GM23338 (cell line): Measurements from ENCODE around the gene INSRR. TPM values are rescaled to one million over a fixed set of nuclear protein-coding genes. Genes with fewer than 3 reads are reported as not detected.

Experiments
- ATAC-seq: fragments of 200-7000 bp; cut with Tn5 transposase; 3 replicates; pipeline ENCODE4 v1.9.1; 2020
- DNase-seq: peaks from one replicate; pipeline ENCODE4 v3.0.0-alpha.2; 2015; ENCODE audit warnings: low spot score
- H2AFZ ChIP-seq: fragments of 200-600 bp; sonication (generic); 2 replicates; pipeline ENCODE4 v1.8.0; 2016; ENCODE audit warnings: antibody characterized with exemption, mild to moderate bottlenecking, moderate library complexity
- H3F3A ChIP-seq: fragments of 200-600 bp; sonication (generic); replicated peaks from 2 replicates; pipeline ENCODE4 v1.8.0; 2017; ENCODE audit warnings: antibody characterized with exemption, mixed run types, low read depth
- H3K27ac ChIP-seq: fragments of 200-600 bp; sonication (generic); 2 replicates; pipeline ENCODE4 v1.6.1; 2016; ENCODE audit warnings: low read depth
- H3K27me3 ChIP-seq: fragments of 200-600 bp; sonication (generic); 2 replicates; pipeline ENCODE4 v1.8.0; 2016; ENCODE audit warnings: mild to moderate bottlenecking, mixed run types, moderate library complexity; ENCODE audit not compliant: insufficient read depth
- H3K36me3 ChIP-seq: fragments of 200-600 bp; sonication (generic); 2 replicates; pipeline ENCODE4 v1.8.0; 2016; ENCODE audit warnings: mild to moderate bottlenecking; ENCODE audit not compliant: insufficient read depth
- H3K4me1 ChIP-seq: fragments of 200-600 bp; sonication (generic); 2 replicates; pipeline ENCODE4 v1.8.0; 2016; ENCODE audit warnings: mild to moderate bottlenecking, moderate library complexity; ENCODE audit not compliant: insufficient read depth
- H3K4me2 ChIP-seq: fragments of 200-600 bp; sonication (generic); 2 replicates; pipeline ENCODE4 v1.7.1; 2017; ENCODE audit warnings: mixed run types
- H3K4me3 ChIP-seq: fragments of 200-600 bp; sonication (generic); 2 replicates; pipeline ENCODE4 v1.6.1; 2016; ENCODE audit warnings: mixed run types
- H3K79me2 ChIP-seq: fragments of 200-600 bp; sonication (generic); replicated peaks from 2 replicates; pipeline ENCODE4 v1.8.0; 2017; ENCODE audit warnings: mild to moderate bottlenecking; ENCODE audit not compliant: insufficient read depth
- H3K9me2 ChIP-seq: fragments of 200-600 bp; sonication (generic); 2 replicates; pipeline ENCODE4 v1.8.0; 2017; ENCODE audit not compliant: insufficient read depth
- H4K20me1 ChIP-seq: fragments of 200-600 bp; sonication (generic); replicated peaks from 2 replicates; pipeline ENCODE4 v1.8.0; 2017; ENCODE audit warnings: mild to moderate bottlenecking; ENCODE audit not compliant: insufficient read depth
- H3K27ac Mint-ChIP-seq: 2 replicates; pipeline ENCODE4 v1.8.0; 2020; ENCODE audit warnings: inconsistent platforms, mild to moderate bottlenecking, moderate library complexity, mixed read lengths
- H3K27me3 Mint-ChIP-seq: 3 replicates; pipeline ENCODE4 v1.8.0; 2022; ENCODE audit warnings: low read depth, mild to moderate bottlenecking, moderate library complexity, mixed read lengths, inconsistent platforms; ENCODE audit not compliant: insufficient read depth, poor library complexity
- H3K36me3 Mint-ChIP-seq: 3 replicates; pipeline ENCODE4 v1.8.0; 2021; ENCODE audit warnings: low read depth, mild to moderate bottlenecking, inconsistent platforms, moderate library complexity, mixed read lengths
- H3K4me1 Mint-ChIP-seq: 3 replicates; pipeline ENCODE4 v1.8.0; 2020; ENCODE audit warnings: mild to moderate bottlenecking, inconsistent platforms, mixed read lengths
- H3K4me3 Mint-ChIP-seq: 3 replicates; pipeline ENCODE4 v1.8.0; 2021; ENCODE audit warnings: moderate library complexity, mild to moderate bottlenecking, inconsistent platforms, mixed read lengths
- H3K9me3 Mint-ChIP-seq: 3 replicates; pipeline ENCODE4 v1.8.0; 2020; ENCODE audit warnings: moderate library complexity, mild to moderate bottlenecking, inconsistent platforms, mixed read lengths
- CREB1 ChIP-seq: fragments of 250-450 bp; sonication (Bioruptor Pico); IDR thresholded peaks from 2 replicates; pipeline ENCODE4 v1.5.0; 2020; ENCODE audit warnings: low read depth, mild to moderate bottlenecking, moderate library complexity
- EZH2 ChIP-seq: fragments of 200-600 bp; sonication (generic); IDR thresholded peaks from one replicate; pipeline ENCODE4 v1.8.0; 2017; ENCODE audit warnings: antibody characterized with exemption, mild to moderate bottlenecking, low read depth; ENCODE audit not compliant: unreplicated experiment
- EZH2phosphoT487 ChIP-seq: fragments of 200-600 bp; sonication (generic); IDR thresholded peaks from one replicate; pipeline ENCODE4 v1.8.1; 2018; ENCODE audit warnings: antibody characterized with exemption; ENCODE audit not compliant: unreplicated experiment
- POLR2AphosphoS5 ChIP-seq: IDR thresholded peaks from 2 replicates; pipeline ENCODE4 v1.6.1; 2016; ENCODE audit warnings: antibody characterized with exemption, low read depth
- STAT1 ChIP-seq: IDR thresholded peaks from one replicate; pipeline ENCODE4 v1.6.1; 2016; ENCODE audit warnings: antibody characterized with exemption; ENCODE audit not compliant: unreplicated experiment
- ZNF114 ChIP-seq: fragments of 250-450 bp; sonication (Bioruptor Pico); IDR thresholded peaks from 2 replicates; pipeline ENCODE4 v1.5.0; 2020; ENCODE audit warnings: mild to moderate bottlenecking, moderate library complexity
- ZNF331 ChIP-seq: fragments of 250-450 bp; sonication (Bioruptor Pico); IDR thresholded peaks from 2 replicates; pipeline ENCODE4 v1.5.0; 2020; ENCODE audit warnings: low read depth, mild to moderate bottlenecking, moderate library complexity
- polyA plus RNA-seq: library from polyadenylated mRNA; unstranded; fragments of >200 nt; fragmentation: Nextera tagmentation; extraction: Ambion mirVana; gene quantifications from 2 replicates; pipeline ENCODE4 v1.2.1, GENCODE V29; 2016
- total RNA-seq: library from RNA; depleted of rRNA; stranded (reverse); fragments of >200 nt; shearing (Covaris generic); gene quantifications from 2 replicates; pipeline ENCODE4 v1.2.3, GENCODE V29; 2014
- TF ChIP-seq, protein P1 (sequence below): IDR thresholded peaks from one replicate; pipeline ENCODE4 v1.6.1; 2018; ENCODE audit warnings: antibody characterized with exemption; ENCODE audit not compliant: unreplicated experiment
- TF ChIP-seq, protein P2 (sequence below), 2 experiments: fragments of 200-600 bp in 1 of 2; sonication (generic) in 1 of 2; conservative IDR thresholded peaks; 2 replicates each; pipeline versions ENCODE4 v1.5.1 to v1.6.1; 2016 to 2017; ENCODE audit warnings: antibody characterized with exemption in 2 of 2, low read depth in 2 of 2, mild to moderate bottlenecking in 2 of 2, moderate library complexity in 1 of 2
- TF ChIP-seq, protein P3 (sequence below): IDR thresholded peaks from 2 replicates; pipeline ENCODE4 v1.6.1; 2016; ENCODE audit warnings: antibody characterized with exemption
- TF ChIP-seq, protein P4 (sequence below): fragments of 250-450 bp; sonication (Bioruptor Pico); IDR thresholded peaks from 2 replicates; pipeline ENCODE4 v1.5.0; 2020; ENCODE audit warnings: mild to moderate bottlenecking, moderate library complexity

INSRR gene
- total and polyA plus RNA-seq, 2 experiments from 2014 or later: not detected

DNA sequence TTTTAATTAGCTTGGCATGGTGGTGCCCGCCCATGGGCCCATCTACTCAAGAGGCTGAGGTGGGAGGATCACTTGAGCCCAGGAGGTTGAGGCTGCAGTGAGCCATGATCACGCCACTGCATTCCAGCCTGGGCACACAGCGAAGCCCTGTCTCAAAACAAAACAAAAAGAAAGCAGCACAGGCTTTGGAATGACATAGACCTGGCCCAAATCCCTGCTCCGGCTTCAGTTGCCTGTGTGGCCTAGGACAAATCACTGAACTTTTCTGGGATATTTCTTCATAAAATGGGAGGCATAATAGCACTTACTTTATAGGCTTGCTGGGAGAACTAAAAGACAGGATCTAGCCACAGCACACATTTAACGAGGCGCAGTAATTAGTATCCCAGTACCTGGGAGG is 37.0 kb upstream of the INSRR start (continued):
- TF ChIP-seq, protein P1, sequence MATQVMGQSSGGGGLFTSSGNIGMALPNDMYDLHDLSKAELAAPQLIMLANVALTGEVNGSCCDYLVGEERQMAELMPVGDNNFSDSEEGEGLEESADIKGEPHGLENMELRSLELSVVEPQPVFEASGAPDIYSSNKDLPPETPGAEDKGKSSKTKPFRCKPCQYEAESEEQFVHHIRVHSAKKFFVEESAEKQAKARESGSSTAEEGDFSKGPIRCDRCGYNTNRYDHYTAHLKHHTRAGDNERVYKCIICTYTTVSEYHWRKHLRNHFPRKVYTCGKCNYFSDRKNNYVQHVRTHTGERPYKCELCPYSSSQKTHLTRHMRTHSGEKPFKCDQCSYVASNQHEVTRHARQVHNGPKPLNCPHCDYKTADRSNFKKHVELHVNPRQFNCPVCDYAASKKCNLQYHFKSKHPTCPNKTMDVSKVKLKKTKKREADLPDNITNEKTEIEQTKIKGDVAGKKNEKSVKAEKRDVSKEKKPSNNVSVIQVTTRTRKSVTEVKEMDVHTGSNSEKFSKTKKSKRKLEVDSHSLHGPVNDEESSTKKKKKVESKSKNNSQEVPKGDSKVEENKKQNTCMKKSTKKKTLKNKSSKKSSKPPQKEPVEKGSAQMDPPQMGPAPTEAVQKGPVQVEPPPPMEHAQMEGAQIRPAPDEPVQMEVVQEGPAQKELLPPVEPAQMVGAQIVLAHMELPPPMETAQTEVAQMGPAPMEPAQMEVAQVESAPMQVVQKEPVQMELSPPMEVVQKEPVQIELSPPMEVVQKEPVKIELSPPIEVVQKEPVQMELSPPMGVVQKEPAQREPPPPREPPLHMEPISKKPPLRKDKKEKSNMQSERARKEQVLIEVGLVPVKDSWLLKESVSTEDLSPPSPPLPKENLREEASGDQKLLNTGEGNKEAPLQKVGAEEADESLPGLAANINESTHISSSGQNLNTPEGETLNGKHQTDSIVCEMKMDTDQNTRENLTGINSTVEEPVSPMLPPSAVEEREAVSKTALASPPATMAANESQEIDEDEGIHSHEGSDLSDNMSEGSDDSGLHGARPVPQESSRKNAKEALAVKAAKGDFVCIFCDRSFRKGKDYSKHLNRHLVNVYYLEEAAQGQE: no peak
- TF ChIP-seq EZH2 (no peak), POLR2AphosphoS5 (no peak), STAT1 (no peak), EZH2phosphoT487 (no peak)
- TF ChIP-seq, protein P2, sequence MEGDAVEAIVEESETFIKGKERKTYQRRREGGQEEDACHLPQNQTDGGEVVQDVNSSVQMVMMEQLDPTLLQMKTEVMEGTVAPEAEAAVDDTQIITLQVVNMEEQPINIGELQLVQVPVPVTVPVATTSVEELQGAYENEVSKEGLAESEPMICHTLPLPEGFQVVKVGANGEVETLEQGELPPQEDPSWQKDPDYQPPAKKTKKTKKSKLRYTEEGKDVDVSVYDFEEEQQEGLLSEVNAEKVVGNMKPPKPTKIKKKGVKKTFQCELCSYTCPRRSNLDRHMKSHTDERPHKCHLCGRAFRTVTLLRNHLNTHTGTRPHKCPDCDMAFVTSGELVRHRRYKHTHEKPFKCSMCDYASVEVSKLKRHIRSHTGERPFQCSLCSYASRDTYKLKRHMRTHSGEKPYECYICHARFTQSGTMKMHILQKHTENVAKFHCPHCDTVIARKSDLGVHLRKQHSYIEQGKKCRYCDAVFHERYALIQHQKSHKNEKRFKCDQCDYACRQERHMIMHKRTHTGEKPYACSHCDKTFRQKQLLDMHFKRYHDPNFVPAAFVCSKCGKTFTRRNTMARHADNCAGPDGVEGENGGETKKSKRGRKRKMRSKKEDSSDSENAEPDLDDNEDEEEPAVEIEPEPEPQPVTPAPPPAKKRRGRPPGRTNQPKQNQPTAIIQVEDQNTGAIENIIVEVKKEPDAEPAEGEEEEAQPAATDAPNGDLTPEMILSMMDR (conservative IDR thresholded peaks at IDR 0.05; ENCODE audit: low read depth in 2 of 2): no peak

DNA sequence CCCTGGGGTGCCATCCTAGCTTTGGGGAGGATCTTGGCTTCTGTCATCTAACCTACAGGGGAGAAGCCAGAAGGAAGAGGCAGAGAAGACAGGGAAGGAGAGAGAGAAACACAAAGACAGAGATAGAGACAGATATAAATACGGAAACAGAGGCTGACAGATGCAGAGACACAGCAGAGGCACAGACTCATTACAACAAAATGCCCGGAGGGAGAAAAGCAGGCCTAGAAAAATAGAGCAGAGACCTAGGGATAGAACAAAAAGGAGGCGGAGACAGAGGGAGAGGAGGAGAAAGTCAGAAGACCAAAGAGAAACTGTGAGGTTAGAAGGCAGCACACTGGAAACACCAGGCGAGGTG is 36.5 kb upstream of the INSRR start:
- Mint-ChIP-seq H3K27ac (no peak overlapping the region), H3K4me3 (no peak overlapping the region; the same call in 2 of the 3 replicates)
- no peak for ATAC-seq
- no peak for TF ChIP-seq CREB1 (CRISPR knock-in tag)
- TF ChIP-seq STAT1: no peak
- TF ChIP-seq, protein P2 (conservative IDR thresholded peaks at IDR 0.05; ENCODE audit: low read depth in 2 of 2): no peak
- TF ChIP-seq, protein P3, sequence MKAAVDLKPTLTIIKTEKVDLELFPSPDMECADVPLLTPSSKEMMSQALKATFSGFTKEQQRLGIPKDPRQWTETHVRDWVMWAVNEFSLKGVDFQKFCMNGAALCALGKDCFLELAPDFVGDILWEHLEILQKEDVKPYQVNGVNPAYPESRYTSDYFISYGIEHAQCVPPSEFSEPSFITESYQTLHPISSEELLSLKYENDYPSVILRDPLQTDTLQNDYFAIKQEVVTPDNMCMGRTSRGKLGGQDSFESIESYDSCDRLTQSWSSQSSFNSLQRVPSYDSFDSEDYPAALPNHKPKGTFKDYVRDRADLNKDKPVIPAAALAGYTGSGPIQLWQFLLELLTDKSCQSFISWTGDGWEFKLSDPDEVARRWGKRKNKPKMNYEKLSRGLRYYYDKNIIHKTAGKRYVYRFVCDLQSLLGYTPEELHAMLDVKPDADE: no peak
- no peak for TF ChIP-seq ZNF331 (CRISPR knock-in tag)
- TF ChIP-seq, protein P4, sequence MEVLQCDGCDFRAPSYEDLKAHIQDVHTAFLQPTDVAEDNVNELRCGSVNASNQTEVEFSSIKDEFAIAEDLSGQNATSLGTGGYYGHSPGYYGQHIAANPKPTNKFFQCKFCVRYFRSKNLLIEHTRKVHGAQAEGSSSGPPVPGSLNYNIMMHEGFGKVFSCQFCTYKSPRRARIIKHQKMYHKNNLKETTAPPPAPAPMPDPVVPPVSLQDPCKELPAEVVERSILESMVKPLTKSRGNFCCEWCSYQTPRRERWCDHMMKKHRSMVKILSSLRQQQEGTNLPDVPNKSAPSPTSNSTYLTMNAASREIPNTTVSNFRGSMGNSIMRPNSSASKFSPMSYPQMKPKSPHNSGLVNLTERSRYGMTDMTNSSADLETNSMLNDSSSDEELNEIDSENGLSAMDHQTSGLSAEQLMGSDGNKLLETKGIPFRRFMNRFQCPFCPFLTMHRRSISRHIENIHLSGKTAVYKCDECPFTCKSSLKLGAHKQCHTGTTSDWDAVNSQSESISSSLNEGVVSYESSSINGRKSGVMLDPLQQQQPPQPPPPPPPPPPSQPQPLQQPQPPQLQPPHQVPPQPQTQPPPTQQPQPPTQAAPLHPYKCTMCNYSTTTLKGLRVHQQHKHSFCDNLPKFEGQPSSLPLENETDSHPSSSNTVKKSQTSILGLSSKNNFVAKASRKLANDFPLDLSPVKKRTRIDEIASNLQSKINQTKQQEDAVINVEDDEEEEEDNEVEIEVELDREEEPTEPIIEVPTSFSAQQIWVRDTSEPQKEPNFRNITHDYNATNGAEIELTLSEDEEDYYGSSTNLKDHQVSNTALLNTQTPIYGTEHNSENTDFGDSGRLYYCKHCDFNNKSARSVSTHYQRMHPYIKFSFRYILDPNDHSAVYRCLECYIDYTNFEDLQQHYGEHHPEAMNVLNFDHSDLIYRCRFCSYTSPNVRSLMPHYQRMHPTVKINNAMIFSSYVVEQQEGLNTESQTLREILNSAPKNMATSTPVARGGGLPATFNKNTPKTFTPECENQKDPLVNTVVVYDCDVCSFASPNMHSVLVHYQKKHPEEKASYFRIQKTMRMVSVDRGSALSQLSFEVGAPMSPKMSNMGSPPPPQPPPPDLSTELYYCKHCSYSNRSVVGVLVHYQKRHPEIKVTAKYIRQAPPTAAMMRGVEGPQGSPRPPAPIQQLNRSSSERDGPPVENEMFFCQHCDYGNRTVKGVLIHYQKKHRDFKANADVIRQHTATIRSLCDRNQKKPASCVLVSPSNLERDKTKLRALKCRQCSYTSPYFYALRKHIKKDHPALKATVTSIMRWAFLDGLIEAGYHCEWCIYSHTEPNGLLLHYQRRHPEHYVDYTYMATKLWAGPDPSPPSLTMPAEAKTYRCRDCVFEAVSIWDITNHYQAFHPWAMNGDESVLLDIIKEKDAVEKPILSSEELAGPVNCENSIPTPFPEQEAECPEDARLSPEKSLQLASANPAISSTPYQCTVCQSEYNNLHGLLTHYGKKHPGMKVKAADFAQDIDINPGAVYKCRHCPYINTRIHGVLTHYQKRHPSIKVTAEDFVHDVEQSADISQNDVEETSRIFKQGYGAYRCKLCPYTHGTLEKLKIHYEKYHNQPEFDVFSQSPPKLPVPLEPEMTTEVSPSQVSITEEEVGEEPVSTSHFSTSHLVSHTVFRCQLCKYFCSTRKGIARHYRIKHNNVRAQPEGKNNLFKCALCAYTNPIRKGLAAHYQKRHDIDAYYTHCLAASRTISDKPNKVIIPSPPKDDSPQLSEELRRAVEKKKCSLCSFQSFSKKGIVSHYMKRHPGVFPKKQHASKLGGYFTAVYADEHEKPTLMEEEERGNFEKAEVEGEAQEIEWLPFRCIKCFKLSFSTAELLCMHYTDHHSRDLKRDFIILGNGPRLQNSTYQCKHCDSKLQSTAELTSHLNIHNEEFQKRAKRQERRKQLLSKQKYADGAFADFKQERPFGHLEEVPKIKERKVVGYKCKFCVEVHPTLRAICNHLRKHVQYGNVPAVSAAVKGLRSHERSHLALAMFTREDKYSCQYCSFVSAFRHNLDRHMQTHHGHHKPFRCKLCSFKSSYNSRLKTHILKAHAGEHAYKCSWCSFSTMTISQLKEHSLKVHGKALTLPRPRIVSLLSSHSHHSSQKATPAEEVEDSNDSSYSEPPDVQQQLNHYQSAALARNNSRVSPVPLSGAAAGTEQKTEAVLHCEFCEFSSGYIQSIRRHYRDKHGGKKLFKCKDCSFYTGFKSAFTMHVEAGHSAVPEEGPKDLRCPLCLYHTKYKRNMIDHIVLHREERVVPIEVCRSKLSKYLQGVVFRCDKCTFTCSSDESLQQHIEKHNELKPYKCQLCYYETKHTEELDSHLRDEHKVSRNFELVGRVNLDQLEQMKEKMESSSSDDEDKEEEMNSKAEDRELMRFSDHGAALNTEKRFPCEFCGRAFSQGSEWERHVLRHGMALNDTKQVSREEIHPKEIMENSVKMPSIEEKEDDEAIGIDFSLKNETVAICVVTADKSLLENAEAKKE (CRISPR knock-in tag): no peak
- no peak for TF ChIP-seq ZNF114 (CRISPR knock-in tag)

More for the DNA sequence above, 36.5 kb upstream of the INSRR start:
- no peaks in the 10 kb centered on the region for H3K36me3 ChIP-seq
- H2AFZ ChIP-seq: no peak overlapping the region
- no peak overlapping the region for H3K4me3 ChIP-seq
- no peaks in the 10 kb centered on the region for H3F3A ChIP-seq
- peaks cover 55% of the 10 kb centered on the region for H3K27me3 ChIP-seq
- no peaks in the 10 kb centered on the region for H3K79me2 ChIP-seq
- H3K4me2 ChIP-seq: no peak overlapping the region
- no peaks in the 10 kb centered on the region; the same call in 1 of the 2 replicates for H3K4me1 ChIP-seq
- peaks cover 44% of the 10 kb centered on the region for H3K27me3 Mint-ChIP-seq
- H3K36me3 Mint-ChIP-seq: no peaks in the 10 kb centered on the region
- H3K4me1 Mint-ChIP-seq: peaks cover 24% of the 10 kb centered on the region
- H3K27ac ChIP-seq: no peak overlapping the region
- H3K9me2 ChIP-seq: no peaks in the 10 kb centered on the region
- H4K20me1 ChIP-seq: no peaks in the 10 kb centered on the region; the same call in 1 of the 2 replicates
- no peak for DNase-seq
- no peaks in the 10 kb centered on the region for H3K9me3 Mint-ChIP-seq
